Liver (tissue), 9 donors: ENCODE data around the gene RBM20. TPM values are rescaled to one million over a fixed set of nuclear protein-coding genes. Genes with fewer than 3 reads are reported as not detected.

Source experiments
- DNase-seq: peaks from one replicate; pipeline ENCODE4 v3.0.0-alpha.2; 2017; ENCODE audit warnings: low spot score
- H3K27ac ChIP-seq, 2 donors: one replicate each; pipeline ENCODE4 v1.7.0; 2013; ENCODE audit warnings: inconsistent platforms in 2 of 2, low read length in 2 of 2, control low read depth in 1 of 2, low read depth in 1 of 2, mild to moderate bottlenecking in 1 of 2
- H3K27me3 ChIP-seq, 4 donors: one replicate each; pipeline versions ENCODE4 v1.6.1 to v1.7.0; 2013; ENCODE audit warnings: low read length in 3 of 4, inconsistent platforms in 1 of 4, mild to moderate bottlenecking in 1 of 4, moderate library complexity in 1 of 4; ENCODE audit not compliant: control insufficient read depth in 4 of 4, insufficient read depth in 4 of 4
- H3K36me3 ChIP-seq, 4 donors: one replicate each; pipeline versions ENCODE4 v1.6.1 to v1.7.0; 2013; ENCODE audit warnings: low read length in 3 of 4, mild to moderate bottlenecking in 3 of 4, low read depth in 1 of 4, moderate library complexity in 1 of 4; ENCODE audit not compliant: control insufficient read depth in 4 of 4, insufficient read depth in 3 of 4
- H3K4me1 ChIP-seq, 4 donors: one replicate each; pipeline versions ENCODE4 v1.6.1 to v1.7.0; 2013; ENCODE audit warnings: low read length in 3 of 4, mild to moderate bottlenecking in 3 of 4, moderate library complexity in 1 of 4; ENCODE audit not compliant: control insufficient read depth in 4 of 4, insufficient read depth in 4 of 4
- H3K4me3 ChIP-seq, 3 donors: one replicate each; pipeline versions ENCODE4 v1.6.1 to v1.7.0; 2013; ENCODE audit warnings: low read length in 3 of 3, control low read depth in 1 of 3, low read depth in 1 of 3, mild to moderate bottlenecking in 1 of 3
- H3K9ac ChIP-seq, 2 donors: one replicate each; pipeline ENCODE4 v1.7.0; 2013; ENCODE audit warnings: low read length in 2 of 2, mild to moderate bottlenecking in 2 of 2, moderate library complexity in 2 of 2, control low read depth in 1 of 2, low read depth in 1 of 2
- H3K9me3 ChIP-seq, 4 donors: one replicate each; pipeline versions ENCODE4 v1.6.1 to v1.7.0; 2013; ENCODE audit warnings: low read length in 3 of 4; ENCODE audit not compliant: control insufficient read depth in 4 of 4
- ATF3 ChIP-seq: IDR thresholded peaks from 2 replicates; pipeline ENCODE4 v1.6.1; 2016; ENCODE audit warnings: antibody characterized with exemption
- CTCF ChIP-seq: fragments of 150-350 bp; IDR thresholded peaks from 2 replicates; pipeline ENCODE4 v1.5.1; 2017; ENCODE audit warnings: improper control_type of control experiment, low read depth, low read length; ENCODE audit not compliant: missing input control
- EGR1 ChIP-seq, 2 donors: IDR thresholded peaks; 2 replicates each; pipeline ENCODE4 v1.6.1; 2016 to 2018; ENCODE audit warnings: antibody characterized with exemption in 2 of 2, low read depth in 2 of 2
- FOXA1 ChIP-seq: IDR thresholded peaks from 2 replicates; pipeline ENCODE4 v1.6.1; 2016; ENCODE audit warnings: antibody characterized with exemption
- FOXA2 ChIP-seq: IDR thresholded peaks from 2 replicates; pipeline ENCODE4 v1.6.1; 2016; ENCODE audit warnings: antibody characterized with exemption
- GABPA ChIP-seq, 2 donors: IDR thresholded peaks in 1 of 2; conservative IDR thresholded peaks in 1 of 2; 2 replicates each; pipeline ENCODE4 v1.6.1; 2016; ENCODE audit warnings: antibody characterized with exemption in 2 of 2, mild to moderate bottlenecking in 1 of 2, moderate library complexity in 1 of 2
- HNF4A ChIP-seq, 2 donors: conservative IDR thresholded peaks; 2 replicates each; pipeline ENCODE4 v1.6.1; 2016; ENCODE audit warnings: antibody characterized with exemption in 2 of 2, mild to moderate bottlenecking in 2 of 2
- JUND ChIP-seq, 2 donors: IDR thresholded peaks; 2 replicates each; pipeline ENCODE4 v1.6.1; 2016; ENCODE audit warnings: antibody characterized with exemption in 2 of 2
- MAX ChIP-seq: IDR thresholded peaks from 2 replicates; pipeline ENCODE4 v1.6.1; 2016; ENCODE audit warnings: antibody characterized with exemption
- NR2F2 ChIP-seq: IDR thresholded peaks from 2 replicates; pipeline ENCODE4 v1.6.1; 2016; ENCODE audit warnings: antibody characterized with exemption
- RAD21 ChIP-seq, 2 donors: IDR thresholded peaks; 2 replicates each; pipeline ENCODE4 v1.6.1; 2016; ENCODE audit warnings: antibody characterized with exemption in 2 of 2, mild to moderate bottlenecking in 2 of 2
- REST ChIP-seq: IDR thresholded peaks from 2 replicates; pipeline ENCODE4 v1.6.1; 2016; ENCODE audit warnings: antibody characterized with exemption, mild to moderate bottlenecking
- RXRA ChIP-seq, 2 donors: IDR thresholded peaks; 2 replicates each; pipeline ENCODE4 v1.6.1; 2017 to 2018; ENCODE audit warnings: antibody characterized with exemption in 2 of 2, mild to moderate bottlenecking in 1 of 2
- SP1 ChIP-seq: IDR thresholded peaks from 2 replicates; pipeline ENCODE4 v1.6.1; 2018; ENCODE audit warnings: antibody characterized with exemption, mild to moderate bottlenecking
- YY1 ChIP-seq: IDR thresholded peaks from 2 replicates; pipeline ENCODE4 v1.6.1; 2016; ENCODE audit warnings: antibody characterized with exemption, mild to moderate bottlenecking
- ZBTB33 ChIP-seq: IDR thresholded peaks from 2 replicates; pipeline ENCODE4 v1.6.1; 2016; ENCODE audit warnings: antibody characterized with exemption
- WGBS: extraction: QIAGEN DNeasy Blood & Tissue Kit; methylation state at CpG from one replicate; pipeline ENCODE4 v1.1.7; 2013; 5-methylcytosine and 5-hydroxymethylcytosine counted together
- polyA plus RNA-seq, 2 donors: library from polyadenylated mRNA; stranded (reverse) in 1 of 2; unstranded in 1 of 2; fragments of 200-250 nt in 1 of 2; fragments of >200 nt in 1 of 2; fragmentation: Nextera tagmentation in 1 of 2; extraction: Ambion mirVana in 1 of 2; gene quantifications; one replicate each; pipeline versions ENCODE4 v1.2.1 to v1.2.3, GENCODE V29; 2013 to 2015
- total RNA-seq, 2 donors: library from RNA; depleted of rRNA; stranded (reverse); fragments of >200 nt; gene quantifications; one replicate each; pipeline ENCODE4 v1.2.3, GENCODE V29; 2014
- donor health status: healthy.
- donor health status: healthy.
- donor health status: healthy.
- donor health status: healthy.
- donor health status: healthy.

Gene RBM20
- total and polyA plus RNA-seq, 4 donors: 0.03 to 0.08 (median 0.05) TPM; not detected in 1

- no peak for DNase-seq
- H3K27ac ChIP-seq: no peak overlapping the region
- H3K27me3 ChIP-seq: no peaks in the 10 kb centered on the region
- TF ChIP-seq CTCF (no peak), YY1 (no peak), EGR1 (IDR thresholded peaks at IDR 0.05; ENCODE audit: low read depth in 2 of 2) (no peak), REST (no peak)
- 91% methylated on average over 7 of the region's 7 CpGs for WGBS
- no peaks in the 10 kb centered on the region for H3K9me3 ChIP-seq
- H3K4me1 ChIP-seq: no peaks in the 10 kb centered on the region
- H3K9ac ChIP-seq: no peak overlapping the region
- H3K4me3 ChIP-seq: no peak overlapping the region
- H3K36me3 ChIP-seq: no peaks in the 10 kb centered on the region
Observed at GRCh38 chr10:110781139-110781538, 137.0 kb downstream of the RBM20 start.

- no peak for DNase-seq
- H3K4me1 ChIP-seq: no peaks in the 10 kb centered on the region
- H3K9ac ChIP-seq: no peak overlapping the region
- H3K9me3 ChIP-seq: no peaks in the 10 kb centered on the region
- TF ChIP-seq ATF3 (no peak), RAD21 (IDR thresholded peaks at IDR 0.05) (peak in 1 of 2 donors; percentile 4), HNF4A (conservative IDR thresholded peaks at IDR 0.05) (peak; percentile 30 to 39), JUND (IDR thresholded peaks at IDR 0.05) (peak in 1 of 2 donors; percentile 60), YY1 (no peak), FOXA1 (no peak), EGR1 (IDR thresholded peaks at IDR 0.05; ENCODE audit: low read depth in 2 of 2) (no peak), SP1 (peak; percentile 13), ZBTB33 (no peak), GABPA (IDR thresholded peaks at IDR 0.05 in 1 of 2, conservative IDR thresholded peaks at IDR 0.05 in 1 of 2) (no peak), NR2F2 (no peak), RXRA (IDR thresholded peaks at IDR 0.05) (peak; percentile 60 to 75), REST (no peak), MAX (no peak), FOXA2 (no peak)
- no peak overlapping the region for H3K4me3 ChIP-seq
- no peak overlapping the region for H3K27ac ChIP-seq
- H3K27me3 ChIP-seq: no peaks in the 10 kb centered on the region
- no peaks in the 10 kb centered on the region for H3K36me3 ChIP-seq
- 73% methylated on average over 2 of the region's 2 CpGs for WGBS
Observed at GRCh38 chr10:110782616-110783015, 138.5 kb downstream of the RBM20 start.
